Activated naive CD8-positive, alpha-beta T cell treated with anti-CD3 and anti-CD28 coated beads, Interleukin-2, amount 10 ng/mL, durations not matched to agents 7 days and 5 days (primary cell): ENCODE data around the gene JAZF1. TPM values are rescaled to one million over a fixed set of nuclear protein-coding genes. Genes with fewer than 3 reads are reported as not detected.

ENCODE experiments used
- ATAC-seq: fragments of 150-1000 bp; cut with Tn5 transposase; one replicate; pipeline ENCODE4 v1.10.0; 2021; ENCODE audit warnings: low read depth, moderate library complexity
- POLR2A ChIA-PET: fragments of 350-600 bp; sonication (Branson Sonifier 250); formaldehyde crosslinking; loops from one replicate; lab custom pipeline; 2021; ENCODE audit warnings: antibody characterized with exemption; lab: Charles Lee
- DNase-seq: peaks from one replicate; pipeline ENCODE4 v3.0.0; 2021
- H3K27ac Mint-ChIP-seq: one replicate; pipeline ENCODE4 v1.8.0; 2022; ENCODE audit warnings: mild to moderate bottlenecking, mixed read lengths
- H3K27me3 Mint-ChIP-seq: one replicate; pipeline ENCODE4 v1.8.0; 2022; ENCODE audit warnings: mild to moderate bottlenecking, moderate library complexity, mixed read lengths
- H3K36me3 Mint-ChIP-seq: one replicate; pipeline ENCODE4 v1.8.0; 2021; ENCODE audit warnings: mild to moderate bottlenecking, mixed read lengths
- H3K4me1 Mint-ChIP-seq: one replicate; pipeline ENCODE4 v1.8.0; 2021; ENCODE audit warnings: mixed read lengths
- H3K4me3 Mint-ChIP-seq: one replicate; pipeline ENCODE4 v1.8.0; 2022; ENCODE audit warnings: mild to moderate bottlenecking, moderate library complexity, mixed read lengths
- H3K9me3 Mint-ChIP-seq: one replicate; pipeline ENCODE4 v1.8.0; 2021; ENCODE audit warnings: mixed read lengths
- total RNA-seq, 2 experiments: library from RNA; stranded (reverse); gene quantifications; one replicate each; pipeline ENCODE4 v1.2.3, GENCODE V29; 2021

JAZF1 gene
- total RNA-seq: 1 to 10 TPM; 4.4 to 4.7 TPM

DNA sequence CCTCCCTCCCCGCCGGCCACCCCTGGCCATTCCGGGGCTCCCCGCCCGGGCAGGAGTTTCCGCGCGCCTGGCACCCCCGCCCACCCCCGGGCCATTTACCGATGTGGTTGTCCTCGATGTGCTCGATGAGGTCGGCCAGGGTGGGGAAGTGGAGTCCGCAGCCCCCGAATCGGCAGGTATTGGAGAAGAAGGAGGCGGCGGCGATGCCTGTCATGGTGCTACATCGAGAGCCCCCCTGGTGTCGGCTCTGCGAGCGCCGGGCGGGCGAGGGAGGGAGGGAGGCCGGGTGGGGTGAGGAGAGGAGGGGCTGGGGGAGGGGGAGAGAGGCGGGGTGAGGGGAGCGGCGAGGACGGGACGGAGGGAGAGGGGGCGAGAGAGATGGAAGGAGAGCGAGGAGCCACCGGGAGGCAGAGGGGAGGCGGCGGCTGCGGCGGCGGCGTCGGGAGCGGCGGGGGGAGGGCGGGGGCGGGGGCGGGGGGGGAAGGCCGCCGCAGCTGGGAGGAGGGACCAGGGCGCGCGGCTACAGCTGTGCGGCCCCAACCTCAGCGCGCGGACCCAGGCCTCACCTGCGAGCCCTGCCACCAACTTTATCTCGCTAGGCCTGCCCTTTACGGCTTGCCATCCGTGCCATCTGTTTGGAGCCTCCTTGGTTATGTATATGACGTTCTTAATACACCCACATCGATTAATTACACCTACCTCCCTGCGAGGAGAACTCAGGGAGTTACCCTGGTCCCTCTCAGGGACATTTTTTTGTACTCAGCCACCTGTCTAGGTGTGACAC lies at the start of gene JAZF1:
JAZF1 (minus strand) TSS at position 432 of the 784 bp plus-strand sequence.
- Mint-ChIP-seq H3K4me1 (peaks cover 11% of the 10 kb centered on the region), H3K36me3 (peaks cover 2% of the 10 kb centered on the region), H3K27me3 (peaks cover 19% of the 10 kb centered on the region), H3K9me3 (no peaks in the 10 kb centered on the region), H3K4me3 (peak within 1 kb of the TSS; percentile 75), H3K27ac (peak within 1 kb of the TSS; percentile 66)
- POLR2A ChIA-PET: interaction anchor here (1.7 kb wide), 1 partner anchor 10 kb away, joined by 6 read pairs; no protein-coding TSS in a partner anchor
- DNase-seq (peak; percentile 62), ATAC-seq (peak; percentile 21)

DNA sequence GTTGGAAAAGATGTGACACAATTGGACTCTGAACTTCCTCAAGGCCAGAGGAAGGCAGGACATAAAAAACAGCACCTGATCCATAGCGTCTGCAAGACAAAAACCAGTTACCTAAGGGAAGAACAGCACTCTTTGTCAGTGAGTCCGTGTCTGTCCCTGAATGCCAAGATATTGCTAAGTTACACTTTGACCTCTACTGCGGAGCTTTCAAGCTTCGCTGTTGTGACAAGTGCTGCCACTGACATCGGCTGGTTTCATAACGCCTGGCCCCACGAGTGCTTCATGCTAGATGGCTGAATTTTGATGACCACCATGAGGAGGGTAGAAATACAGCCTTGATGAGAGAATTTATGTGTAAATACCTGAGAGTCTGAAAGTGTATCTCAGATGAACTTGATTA lies 49.7 kb upstream of the JAZF1 start:
- H3K4me3 Mint-ChIP-seq: no peak overlapping the region
- H3K4me1 Mint-ChIP-seq: no peaks in the 10 kb centered on the region
- DNase-seq: no peak
- H3K27ac Mint-ChIP-seq: no peak overlapping the region
- H3K27me3 Mint-ChIP-seq: peaks cover 8% of the 10 kb centered on the region
- no peaks in the 10 kb centered on the region for H3K36me3 Mint-ChIP-seq
- ATAC-seq: no peak
- POLR2A ChIA-PET: no interaction called here
- H3K9me3 Mint-ChIP-seq: no peaks in the 10 kb centered on the region

DNA sequence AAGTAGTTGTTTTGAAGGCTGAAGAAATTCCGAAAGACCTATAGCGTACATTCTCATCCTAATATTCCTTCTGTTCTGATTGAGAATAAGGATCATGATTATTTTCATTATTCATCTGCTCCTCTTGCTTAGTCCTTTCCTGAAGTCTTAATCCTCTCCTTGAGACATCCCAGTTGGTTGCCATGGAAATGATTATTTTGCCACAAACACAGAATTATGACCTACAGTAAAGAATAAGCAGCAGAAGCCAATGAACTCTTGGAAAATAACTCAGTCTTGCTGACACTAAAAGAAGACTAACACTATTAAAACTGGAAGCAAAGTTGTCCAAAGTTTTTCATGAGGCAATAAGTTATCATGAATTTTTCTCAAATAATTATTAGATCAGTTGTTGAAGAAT lies 47.8 kb upstream of the JAZF1 start:
- DNase-seq (no peak), ATAC-seq (no peak)
- no peak overlapping the region for H3K4me3 Mint-ChIP-seq
- peaks cover 5% of the 10 kb centered on the region for H3K27me3 Mint-ChIP-seq
- no peaks in the 10 kb centered on the region for H3K4me1 Mint-ChIP-seq
- no peaks in the 10 kb centered on the region for H3K36me3 Mint-ChIP-seq
- no peaks in the 10 kb centered on the region for H3K9me3 Mint-ChIP-seq
- POLR2A ChIA-PET: no interaction called here
- no peak overlapping the region for H3K27ac Mint-ChIP-seq

DNA sequence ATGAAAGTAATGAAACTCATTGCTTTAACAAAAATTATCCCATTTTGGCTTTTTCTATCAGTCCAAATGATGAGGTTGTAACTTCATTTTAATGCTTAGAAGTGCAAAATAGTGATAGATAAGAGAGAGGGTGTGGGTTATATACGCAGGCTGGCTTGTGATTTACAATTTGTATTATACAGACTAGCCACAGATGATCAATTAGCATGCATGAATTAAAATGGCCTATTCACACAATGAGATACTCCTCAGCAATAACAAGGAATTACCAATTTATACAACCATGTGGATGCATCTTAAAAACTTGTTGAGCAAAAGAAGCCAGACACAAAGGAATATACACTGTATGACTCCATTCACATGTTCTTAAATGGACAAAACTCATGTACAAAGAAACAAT lies 45.4 kb upstream of the JAZF1 start:
- H3K4me3 Mint-ChIP-seq: no peak overlapping the region
- no peaks in the 10 kb centered on the region for H3K4me1 Mint-ChIP-seq
- DNase-seq (no peak), ATAC-seq (no peak)
- no peaks in the 10 kb centered on the region for H3K36me3 Mint-ChIP-seq
- no peaks in the 10 kb centered on the region for H3K9me3 Mint-ChIP-seq
- H3K27me3 Mint-ChIP-seq: peaks cover 3% of the 10 kb centered on the region
- H3K27ac Mint-ChIP-seq: no peak overlapping the region
- POLR2A ChIA-PET: no interaction called here

DNA sequence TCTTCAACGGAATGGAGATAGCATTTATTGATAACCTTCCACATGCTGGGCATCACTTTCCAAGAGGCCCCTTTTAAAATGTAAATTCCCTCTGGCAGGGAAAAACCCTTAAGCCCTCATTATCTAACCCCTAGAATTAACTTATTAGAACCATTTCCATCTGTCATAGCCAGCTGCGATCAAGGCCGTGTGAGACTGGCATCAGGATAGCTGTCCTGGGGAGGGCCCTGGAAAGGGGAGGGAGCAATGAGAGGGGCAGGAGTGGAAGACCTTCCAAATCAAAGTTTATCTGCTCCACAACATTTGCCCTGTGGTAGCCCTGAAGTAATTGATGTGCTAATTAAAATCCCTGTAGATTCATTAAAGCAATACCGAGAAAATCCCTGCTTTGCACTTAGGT lies 45.0 kb upstream of the JAZF1 start:
- ATAC-seq: no peak
- no peak overlapping the region for H3K4me3 Mint-ChIP-seq
- H3K27ac Mint-ChIP-seq: no peak overlapping the region
- H3K27me3 Mint-ChIP-seq: peaks cover 3% of the 10 kb centered on the region
- DNase-seq: no peak
- no peaks in the 10 kb centered on the region for H3K36me3 Mint-ChIP-seq
- no peaks in the 10 kb centered on the region for H3K9me3 Mint-ChIP-seq
- POLR2A ChIA-PET: no interaction called here
- no peaks in the 10 kb centered on the region for H3K4me1 Mint-ChIP-seq

DNA sequence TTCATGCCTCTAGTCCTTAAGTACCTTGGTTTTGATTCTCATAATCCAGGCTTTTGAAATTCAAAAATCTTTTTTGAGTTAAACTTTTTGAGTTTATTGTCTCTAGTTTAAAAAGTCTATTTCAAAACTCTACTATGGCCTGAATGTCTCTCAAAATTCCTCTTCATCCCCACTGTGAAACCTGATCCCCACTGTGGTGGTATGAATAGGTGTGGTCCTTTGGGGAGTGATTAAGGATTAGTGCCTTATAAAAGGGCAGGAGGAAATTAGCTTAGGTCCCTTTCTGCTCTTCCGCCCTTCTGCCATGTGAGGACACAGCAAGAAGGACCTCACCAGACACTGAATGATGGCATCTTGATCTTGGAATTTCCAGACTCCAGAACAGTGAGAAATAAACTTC lies 44.1 kb upstream of the JAZF1 start:
- ATAC-seq: no peak
- POLR2A ChIA-PET: no interaction called here
- no peaks in the 10 kb centered on the region for H3K9me3 Mint-ChIP-seq

DNA sequence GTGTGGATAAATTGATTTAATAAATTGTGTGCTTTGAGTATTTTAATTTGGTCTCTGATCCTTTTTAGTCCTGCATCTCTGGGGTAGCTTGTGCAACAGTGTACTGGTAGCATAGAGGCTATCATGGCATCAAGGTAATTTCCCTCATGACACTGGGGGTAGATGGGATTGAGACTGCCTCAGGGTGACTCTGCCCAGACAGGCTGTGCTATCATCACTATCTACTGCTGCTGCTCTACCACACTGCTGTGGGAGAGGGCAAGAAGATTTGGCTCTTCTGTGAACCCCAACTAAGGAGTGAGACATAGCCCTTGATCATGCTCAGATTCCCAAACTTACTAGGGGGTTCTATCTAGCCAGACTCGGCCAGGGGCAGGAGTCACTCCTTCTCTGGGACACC lies 43.6 kb upstream of the JAZF1 start:
- ATAC-seq (no peak), DNase-seq (no peak)
- Mint-ChIP-seq H3K4me1 (no peaks in the 10 kb centered on the region), H3K27me3 (peaks cover 3% of the 10 kb centered on the region), H3K9me3 (no peaks in the 10 kb centered on the region), H3K27ac (no peak overlapping the region), H3K36me3 (no peaks in the 10 kb centered on the region), H3K4me3 (no peak overlapping the region)
- POLR2A ChIA-PET: no interaction called here

More for the DNA sequence above, 44.1 kb upstream of the JAZF1 start:
- H3K4me3 Mint-ChIP-seq: no peak overlapping the region
- peaks cover 3% of the 10 kb centered on the region for H3K27me3 Mint-ChIP-seq
- no peak for DNase-seq
- no peaks in the 10 kb centered on the region for H3K36me3 Mint-ChIP-seq
- H3K27ac Mint-ChIP-seq: no peak overlapping the region
- no peaks in the 10 kb centered on the region for H3K4me1 Mint-ChIP-seq

DNA sequence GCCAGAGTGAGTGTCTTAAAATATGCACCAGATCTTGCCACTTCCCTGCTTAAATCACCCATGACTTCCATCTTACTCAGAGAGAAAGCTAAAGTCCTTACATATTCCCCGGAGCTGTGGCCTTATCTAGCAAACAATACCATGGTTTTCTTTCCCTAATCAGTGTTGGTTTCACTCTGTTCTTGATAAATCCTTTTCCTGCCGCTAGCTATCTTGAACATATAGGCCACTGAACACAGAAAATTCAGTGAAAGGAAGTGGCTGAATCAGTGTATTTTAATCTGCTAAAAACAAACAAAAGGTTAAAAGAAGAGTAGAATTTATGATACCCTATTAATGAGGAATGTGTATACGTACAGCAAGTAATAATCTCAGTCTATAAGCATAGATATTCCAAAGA lies 42.0 kb upstream of the JAZF1 start:
- Mint-ChIP-seq H3K4me1 (no peaks in the 10 kb centered on the region), H3K27ac (no peak overlapping the region), H3K4me3 (no peak overlapping the region), H3K9me3 (no peaks in the 10 kb centered on the region), H3K27me3 (peaks cover 3% of the 10 kb centered on the region), H3K36me3 (no peaks in the 10 kb centered on the region)
- POLR2A ChIA-PET: no interaction called here
- ATAC-seq: no peak
- DNase-seq: no peak

DNA sequence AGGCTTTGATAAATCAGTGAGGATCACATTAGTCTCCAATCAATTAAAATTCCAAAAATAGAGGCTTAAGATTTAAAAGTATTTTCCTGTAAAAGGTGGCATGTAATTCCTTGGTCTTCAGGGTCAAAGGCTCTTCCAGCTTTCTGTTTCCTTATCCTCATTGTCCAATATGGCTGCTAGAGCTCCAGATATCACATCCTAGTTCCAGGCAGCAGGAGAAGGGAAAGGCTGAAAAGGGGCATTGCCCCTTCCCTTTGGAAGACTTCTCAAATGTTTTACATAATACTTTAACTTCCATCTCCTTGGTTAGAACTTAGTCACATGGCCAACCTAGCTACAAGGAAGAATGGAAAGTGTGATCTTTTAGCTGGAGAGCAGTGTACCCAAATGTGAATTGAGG lies 39.2 kb upstream of the JAZF1 start:
- H3K36me3 Mint-ChIP-seq: no peaks in the 10 kb centered on the region
- H3K27me3 Mint-ChIP-seq: peaks cover 2% of the 10 kb centered on the region
- ATAC-seq (no peak), DNase-seq (no peak)
- POLR2A ChIA-PET: no interaction called here
- no peaks in the 10 kb centered on the region for H3K9me3 Mint-ChIP-seq
- H3K27ac Mint-ChIP-seq: no peak overlapping the region
- H3K4me3 Mint-ChIP-seq: no peak overlapping the region
- H3K4me1 Mint-ChIP-seq: no peaks in the 10 kb centered on the region

DNA sequence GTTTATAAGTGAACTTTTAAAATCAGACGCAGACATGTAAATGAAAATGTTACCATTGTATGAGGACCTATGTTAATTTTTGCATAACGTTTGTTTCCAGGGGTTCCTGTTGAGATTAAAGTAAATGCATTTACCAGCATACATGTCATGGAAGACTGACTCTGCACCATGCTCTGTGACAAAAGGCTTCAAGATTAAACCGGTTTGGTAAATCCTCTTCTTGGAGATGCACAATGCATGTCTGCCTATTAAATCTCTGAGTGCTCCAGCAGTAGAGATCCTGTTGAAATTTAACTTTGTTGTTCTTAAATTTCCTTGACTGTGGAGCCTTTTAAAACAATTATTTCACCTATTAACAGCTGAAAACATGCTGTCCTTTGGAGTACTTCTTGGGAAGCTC lies 36.5 kb upstream of the JAZF1 start:
- no peak for DNase-seq
- ATAC-seq: no peak
- Mint-ChIP-seq H3K27ac (no peak overlapping the region), H3K36me3 (no peaks in the 10 kb centered on the region), H3K4me1 (no peaks in the 10 kb centered on the region), H3K4me3 (no peak overlapping the region), H3K27me3 (peaks cover 2% of the 10 kb centered on the region), H3K9me3 (peaks cover 1% of the 10 kb centered on the region)
- POLR2A ChIA-PET: no interaction called here

DNA sequence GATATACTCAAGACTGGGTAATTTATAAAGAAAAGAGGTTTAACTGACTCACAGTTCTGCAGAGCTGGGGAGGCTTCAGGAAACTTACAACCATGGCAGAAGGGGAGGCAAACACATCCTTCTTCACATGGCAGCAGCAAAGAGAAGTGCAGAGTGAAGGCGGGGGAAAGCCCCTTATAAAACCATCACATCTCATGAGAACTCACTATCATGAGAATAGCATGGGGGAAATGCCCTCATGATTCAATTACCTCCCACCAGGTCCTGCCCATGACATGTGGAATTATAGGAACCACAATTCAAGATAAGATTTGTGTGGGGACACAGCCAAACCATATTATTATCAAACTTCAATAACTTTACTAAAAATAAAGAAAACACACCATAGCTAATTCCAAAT lies 30.4 kb upstream of the JAZF1 start:
- peaks cover 19% of the 10 kb centered on the region for H3K4me1 Mint-ChIP-seq
- peaks cover 13% of the 10 kb centered on the region for H3K36me3 Mint-ChIP-seq
- no peak overlapping the region for H3K4me3 Mint-ChIP-seq
- H3K27me3 Mint-ChIP-seq: peaks cover 4% of the 10 kb centered on the region
- POLR2A ChIA-PET: no interaction called here
- no peak overlapping the region for H3K27ac Mint-ChIP-seq
- ATAC-seq (no peak), DNase-seq (no peak)
- peaks cover 20% of the 10 kb centered on the region for H3K9me3 Mint-ChIP-seq

DNA sequence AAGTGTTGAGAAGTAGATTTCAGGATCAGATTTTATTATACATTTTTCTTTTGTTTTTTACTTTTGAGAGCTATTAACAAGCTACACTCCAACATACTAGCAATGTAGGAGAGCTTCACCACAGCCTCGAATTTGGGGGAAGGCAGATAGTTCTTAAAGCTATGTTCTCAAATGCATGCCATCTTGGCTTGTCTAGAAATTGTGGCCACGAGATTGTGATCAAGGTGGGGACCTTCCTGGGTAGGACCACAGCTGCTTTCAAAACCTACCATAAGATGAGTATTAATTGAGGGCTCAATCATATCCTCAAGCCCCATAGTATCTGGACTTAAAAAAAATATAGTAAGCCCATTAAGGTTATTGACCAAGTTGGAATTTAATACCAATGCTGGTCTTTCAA lies 27.9 kb upstream of the JAZF1 start:
- Mint-ChIP-seq H3K27ac (no peak overlapping the region), H3K9me3 (peaks cover 20% of the 10 kb centered on the region), H3K4me3 (no peak overlapping the region), H3K27me3 (peaks cover 2% of the 10 kb centered on the region), H3K4me1 (peaks cover 19% of the 10 kb centered on the region), H3K36me3 (peaks cover 13% of the 10 kb centered on the region)
- POLR2A ChIA-PET: no interaction called here
- ATAC-seq: no peak
- DNase-seq: no peak

DNA sequence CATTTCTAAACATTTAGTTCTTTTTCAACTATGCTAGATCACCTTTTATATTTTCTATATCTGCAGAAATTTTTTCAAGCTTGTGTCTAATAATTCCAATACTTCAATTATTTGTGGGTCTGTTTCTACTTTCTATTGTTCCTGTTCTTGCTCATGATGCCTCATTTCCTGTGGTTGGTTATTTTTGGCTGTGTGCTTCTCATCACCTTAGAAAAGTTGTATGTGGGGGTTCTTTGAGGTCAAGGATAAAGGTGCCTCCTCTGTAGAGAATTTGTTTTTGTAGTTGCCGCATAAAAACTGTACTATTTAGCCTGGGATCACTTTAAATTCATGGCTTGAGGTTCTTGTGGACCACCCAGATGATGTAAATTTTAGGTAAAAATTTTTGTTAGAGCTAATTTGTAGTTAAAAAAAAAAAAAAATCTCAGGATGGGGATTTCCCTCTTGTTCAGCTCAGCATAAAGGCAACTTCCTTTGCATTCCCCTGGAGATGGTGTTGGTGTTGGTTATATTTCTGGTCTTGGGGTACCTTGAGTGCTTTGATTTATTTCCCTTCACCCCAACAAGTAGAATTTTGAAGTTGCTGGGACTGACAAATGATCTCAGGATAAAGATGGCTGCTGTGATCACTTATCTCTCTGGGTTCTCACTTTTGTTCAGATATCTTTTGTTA lies 27.0 kb upstream of the JAZF1 start:
- Mint-ChIP-seq H3K4me1 (peaks cover 19% of the 10 kb centered on the region), H3K4me3 (peak overlapping the region; percentile 11), H3K27ac (peak overlapping the region; percentile 13), H3K36me3 (peaks cover 13% of the 10 kb centered on the region), H3K27me3 (peaks cover 2% of the 10 kb centered on the region), H3K9me3 (peaks cover 19% of the 10 kb centered on the region)
- peak; percentile 68 for ATAC-seq
- POLR2A ChIA-PET: no interaction called here
- no peak for DNase-seq

DNA sequence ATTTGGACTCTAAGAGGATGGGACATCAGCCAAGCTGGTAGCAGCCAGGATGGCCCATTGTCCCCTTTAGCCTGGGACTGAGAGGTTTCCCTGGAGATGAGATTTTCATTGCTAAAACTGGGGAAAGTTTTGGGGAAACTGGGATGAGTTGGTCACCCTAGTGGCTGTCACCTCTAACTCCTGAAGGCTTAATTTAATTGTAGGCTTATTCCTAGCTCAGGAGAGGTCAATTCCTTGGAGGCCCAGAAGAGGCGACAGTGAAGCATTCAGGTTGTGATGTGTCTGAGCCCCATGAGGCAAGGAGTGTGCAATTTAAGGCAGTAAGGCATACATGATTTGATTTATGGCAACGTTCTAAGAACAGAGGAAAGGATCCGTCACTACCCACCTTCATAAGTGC lies 24.9 kb upstream of the JAZF1 start:
- no peak overlapping the region for H3K4me3 Mint-ChIP-seq
- no peak for ATAC-seq

More for the DNA sequence above, 24.9 kb upstream of the JAZF1 start:
- H3K27ac Mint-ChIP-seq: no peak overlapping the region
- peaks cover 13% of the 10 kb centered on the region for H3K36me3 Mint-ChIP-seq
- DNase-seq: no peak
- peaks cover 16% of the 10 kb centered on the region for H3K9me3 Mint-ChIP-seq
- POLR2A ChIA-PET: no interaction called here
- peaks cover 19% of the 10 kb centered on the region for H3K4me1 Mint-ChIP-seq
- peaks cover 9% of the 10 kb centered on the region for H3K27me3 Mint-ChIP-seq
